Sigmoid colon (tissue), 4 donors: Measurements from ENCODE around the gene PARP3.

ENCODE experiments used
- CTCF ChIP-seq, 4 experiments: fragments of 450-650 bp in 3 of 4; fragments of 200-600 bp in 1 of 4; IDR thresholded peaks; one replicate each; pipeline ENCODE4 v1.5.1; 2016 to 2019; ENCODE audit warnings: antibody characterized with exemption in 4 of 4, mild to moderate bottlenecking in 3 of 4, moderate library complexity in 2 of 4
- EP300 ChIP-seq, 4 donors: sonication (generic); formaldehyde crosslinking; IDR thresholded peaks; one replicate each; pipeline ENCODE4 v1.6.1; 2017; ENCODE audit warnings: antibody characterized with exemption in 4 of 4

- TF ChIP-seq EP300 (IDR thresholded peaks at IDR 0.05) (no peak), CTCF (IDR thresholded peaks at IDR 0.05) (no peak)
Observed at GRCh38 chr3:51978143-51978502, 36.0 kb downstream of the PARP3 start.
